Ovary (tissue), 9 donors: ENCODE data around the gene AKT3. TPM values are rescaled to one million over a fixed set of nuclear protein-coding genes. Genes with fewer than 3 reads are reported as not detected.
"Not testable (repeated sequence)": the region's sequence is repeated elsewhere in the genome, so short reads cannot be mapped to it uniquely, and the experiment has no call there.

Experiments
- DNase-seq, 5 donors: peaks; one replicate each; pipeline ENCODE4 v3.0.0-alpha.2; 2019 to 2020
- H3K27ac ChIP-seq, 2 donors: fragments of 200-600 bp; one replicate each; pipeline versions ENCODE4 v1.5.1 to v1.8.0; 2019 to 2022
- H3K27me3 ChIP-seq: fragments of 200-600 bp; one replicate; pipeline ENCODE4 v1.8.0; 2022
- H3K36me3 ChIP-seq: fragments of 200-600 bp; sonication (generic); one replicate; pipeline ENCODE4 v1.5.1; 2019
- H3K4me1 ChIP-seq: one replicate; pipeline ENCODE4 v1.8.1; 2013; ENCODE audit warnings: mild to moderate bottlenecking, moderate library complexity; ENCODE audit not compliant: insufficient read depth
- H3K4me3 ChIP-seq: fragments of 200-600 bp; sonication (generic); one replicate; pipeline ENCODE4 v1.5.1; 2017
- H3K9me3 ChIP-seq, 2 donors: fragments of 200-600 bp in 1 of 2; sonication (generic) in 1 of 2; one replicate each; pipeline versions ENCODE4 v1.5.1 to v1.8.1; 2013 to 2019; ENCODE audit warnings: mild to moderate bottlenecking in 1 of 2, moderate library complexity in 1 of 2
- EP300 ChIP-seq: sonication (generic); formaldehyde crosslinking; IDR thresholded peaks from one replicate; pipeline ENCODE4 v1.6.1; 2017; ENCODE audit warnings: antibody characterized with exemption
- POLR2A ChIP-seq: fragments of 450-650 bp; IDR thresholded peaks from one replicate; pipeline ENCODE4 v1.6.1; 2017; ENCODE audit warnings: antibody characterized with exemption, mild to moderate bottlenecking, moderate library complexity
- WGBS, 3 donors: extraction: QIAGEN DNeasy Blood & Tissue Kit in 1 of 3; methylation state at CpG; one replicate each; pipeline versions ENCODE4 v1.1.5 to v1.1.7; 2013 to 2017; 5-methylcytosine and 5-hydroxymethylcytosine counted together
- intact Hi-C, 4 donors: fragments of 100-400 bp; cut with DNase I; formaldehyde crosslinking; loops; one replicate each; pipeline versions ENCODE4 v1.11.0 to v1.15.1; 2022 to 2023
- polyA plus RNA-seq, 2 donors: library from polyadenylated mRNA; stranded (reverse); fragments of 200-250 nt in 1 of 2; fragments of 350-450 nt in 1 of 2; fragmentation: Illumina TruSeq in 1 of 2; extraction: RNeasy Lipid Tissue Mini Kit (QIAGEN cat#74804) in 1 of 2; gene quantifications; one replicate each; pipeline ENCODE4 v1.2.3, GENCODE V29; 2013 to 2014
- total RNA-seq, 7 donors: library from RNA; depleted of rRNA in 2 of 7; stranded (reverse); fragments of >200 nt in 2 of 7; fragmentation: NEBNext Ultra II Directional in 3 of 7; extraction: Animal tissue kit (Norgen Biotek cat#: 25700) in 3 of 7; gene quantifications; one replicate each; pipeline versions ENCODE4 v1.1.0 to v1.2.4, GENCODE V29; 2016 to 2023
- TF ChIP-seq, protein P1 (sequence below), 3 donors: fragments of 450-650 bp in 2 of 3; fragments of 200-600 bp in 1 of 3; IDR thresholded peaks; one replicate each; pipeline versions ENCODE4 v1.5.1 to v1.8.0; 2016 to 2022; ENCODE audit warnings: antibody characterized with exemption in 3 of 3, mild to moderate bottlenecking in 1 of 3
- donor health status: DM: no; HTN: no; CAD: no; lungs with moderate emphysema.
- donor health status: DM: no; HTN: no; CAD: no.
- donor health status: Bipolar disorder and iron deficiency.
- donor health status: DM: yes; HTN: yes; CAD: no.
- donor health status: DM: no; HTN: no; CAD: no.
- donor health status: DM: yes; HTN: yes; CAD: no.

AKT3 gene
- total and polyA plus RNA-seq, 9 donors: 27.2 to 202 (median 111) TPM

DNA sequence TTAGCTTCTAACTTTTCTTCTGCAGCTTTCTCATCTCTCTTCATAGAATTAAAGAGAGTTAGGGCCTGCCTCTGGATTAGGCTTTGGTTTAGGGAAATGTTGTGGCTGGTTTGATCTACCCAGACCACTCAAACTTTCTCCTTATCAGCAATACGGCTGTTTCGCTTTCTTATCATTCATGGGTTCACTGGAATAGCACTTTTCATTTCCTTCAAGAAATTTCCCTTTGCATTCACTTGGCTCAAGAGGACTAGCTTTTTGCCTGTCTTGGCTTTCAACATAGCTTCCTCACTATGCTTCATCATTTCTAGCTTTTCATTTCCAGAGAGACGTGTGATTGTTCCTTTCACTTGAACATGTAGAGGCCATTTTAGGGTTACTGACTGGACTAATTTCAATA lies 59.6 kb downstream of the AKT3 start:
- H3K36me3 ChIP-seq: no peaks in the 10 kb centered on the region
- intact Hi-C loops: no loop called here
- no peak for TF ChIP-seq POLR2A
- TF ChIP-seq, protein P1, sequence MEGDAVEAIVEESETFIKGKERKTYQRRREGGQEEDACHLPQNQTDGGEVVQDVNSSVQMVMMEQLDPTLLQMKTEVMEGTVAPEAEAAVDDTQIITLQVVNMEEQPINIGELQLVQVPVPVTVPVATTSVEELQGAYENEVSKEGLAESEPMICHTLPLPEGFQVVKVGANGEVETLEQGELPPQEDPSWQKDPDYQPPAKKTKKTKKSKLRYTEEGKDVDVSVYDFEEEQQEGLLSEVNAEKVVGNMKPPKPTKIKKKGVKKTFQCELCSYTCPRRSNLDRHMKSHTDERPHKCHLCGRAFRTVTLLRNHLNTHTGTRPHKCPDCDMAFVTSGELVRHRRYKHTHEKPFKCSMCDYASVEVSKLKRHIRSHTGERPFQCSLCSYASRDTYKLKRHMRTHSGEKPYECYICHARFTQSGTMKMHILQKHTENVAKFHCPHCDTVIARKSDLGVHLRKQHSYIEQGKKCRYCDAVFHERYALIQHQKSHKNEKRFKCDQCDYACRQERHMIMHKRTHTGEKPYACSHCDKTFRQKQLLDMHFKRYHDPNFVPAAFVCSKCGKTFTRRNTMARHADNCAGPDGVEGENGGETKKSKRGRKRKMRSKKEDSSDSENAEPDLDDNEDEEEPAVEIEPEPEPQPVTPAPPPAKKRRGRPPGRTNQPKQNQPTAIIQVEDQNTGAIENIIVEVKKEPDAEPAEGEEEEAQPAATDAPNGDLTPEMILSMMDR (IDR thresholded peaks at IDR 0.05): no peak
- TF ChIP-seq EP300: no peak
- H3K27ac ChIP-seq: peak overlapping the region in 1 of 2 donors; percentile 44
- H3K4me1 ChIP-seq: peaks cover 29% of the 10 kb centered on the region
- no peak for DNase-seq
- H3K27me3 ChIP-seq: no peaks in the 10 kb centered on the region
- 43 to 60% (median 44%) methylated on average over 3 of the region's 3 CpGs for WGBS, 3 donors
- no peaks in the 10 kb centered on the region for H3K9me3 ChIP-seq
- H3K4me3 ChIP-seq: no peak overlapping the region

DNA sequence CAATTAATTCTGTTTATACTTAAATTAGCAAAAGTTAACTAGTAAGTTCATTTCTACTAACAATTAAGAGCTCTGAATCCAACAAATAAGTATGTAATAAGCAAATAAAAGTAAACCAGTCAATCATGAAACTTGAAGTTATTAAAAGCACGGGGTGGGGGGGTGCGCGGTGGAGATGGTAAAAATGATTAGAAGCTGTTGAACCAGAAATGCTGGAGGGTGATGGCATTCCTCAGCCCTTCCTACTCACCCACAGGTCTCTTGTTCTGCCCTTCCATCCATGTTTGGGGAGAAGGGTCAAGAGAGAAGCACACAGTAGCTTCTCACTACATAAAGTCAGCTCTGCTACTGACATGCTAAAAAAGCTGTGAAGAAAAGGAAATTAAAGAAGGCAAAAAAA lies 63.5 kb downstream of the AKT3 start:
- 64 to 84% (median 79%) methylated on average over 3 of the region's 3 CpGs for WGBS, 3 donors
- intact Hi-C loops: no loop called here
- H3K9me3 ChIP-seq: no peaks in the 10 kb centered on the region
- H3K27ac ChIP-seq: no peak overlapping the region
- no peaks in the 10 kb centered on the region for H3K27me3 ChIP-seq
- peaks cover 23% of the 10 kb centered on the region for H3K4me1 ChIP-seq
- DNase-seq: no peak
- H3K36me3 ChIP-seq: no peaks in the 10 kb centered on the region
- H3K4me3 ChIP-seq: no peak overlapping the region
- TF ChIP-seq, protein P1 (IDR thresholded peaks at IDR 0.05): no peak

DNA sequence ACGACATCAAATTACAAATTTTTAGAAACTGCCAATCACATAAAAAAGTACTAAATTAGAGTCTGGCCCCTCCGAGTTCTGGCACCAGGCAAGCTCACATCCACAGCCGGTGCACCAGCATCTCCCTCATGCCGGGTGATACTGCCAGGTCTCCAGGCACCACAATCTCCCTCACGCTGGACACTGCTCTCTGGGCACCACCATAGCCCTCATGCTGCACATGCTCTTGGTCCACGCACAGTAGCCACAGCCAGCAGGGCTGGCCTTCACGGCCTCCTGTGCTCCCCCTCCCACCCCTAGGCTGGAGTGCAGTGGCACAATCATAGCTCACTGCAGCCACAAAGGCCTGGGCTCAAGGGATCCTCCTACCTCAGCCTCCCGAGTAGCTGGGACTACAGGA lies 65.5 kb downstream of the AKT3 start:
- no peak for TF ChIP-seq POLR2A
- TF ChIP-seq, protein P1 (IDR thresholded peaks at IDR 0.05): no peak
- TF ChIP-seq EP300: no peak
- intact Hi-C loops: no loop called here
- H3K27me3 ChIP-seq: no peaks in the 10 kb centered on the region
- WGBS, 3 donors: 92 to 95% (median 95%) methylated on average over 8 of the region's 8 CpGs
- peak in 1 of 5 donors; percentile 19 for DNase-seq
- H3K4me3 ChIP-seq: no peak overlapping the region
- peaks cover 10% of the 10 kb centered on the region for H3K4me1 ChIP-seq
- H3K36me3 ChIP-seq: no peaks in the 10 kb centered on the region
- H3K9me3 ChIP-seq: no peaks in the 10 kb centered on the region
- H3K27ac ChIP-seq: no peak overlapping the region

DNA sequence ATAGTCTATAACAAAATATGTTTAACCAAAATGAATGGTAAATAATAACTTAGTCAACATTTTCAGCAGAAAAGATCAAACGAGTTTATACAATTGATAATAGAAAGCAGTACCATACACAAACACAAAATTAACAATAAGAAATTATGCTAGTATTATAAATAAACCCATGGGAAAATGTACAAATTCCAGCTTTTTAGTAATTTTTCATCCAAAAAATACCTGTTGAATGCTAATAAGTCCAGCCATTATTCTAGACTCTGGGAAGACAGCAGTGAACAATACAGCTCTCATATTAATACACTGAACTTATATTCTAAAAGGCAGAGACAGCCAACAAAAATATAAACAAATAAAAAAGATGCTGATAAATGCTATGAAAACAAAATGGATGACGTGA lies 66.3 kb downstream of the AKT3 start:
- TF ChIP-seq, protein P1 (IDR thresholded peaks at IDR 0.05): no peak
- TF ChIP-seq EP300 (no peak), POLR2A (no peak)
- WGBS, 3 donors: 15 to 44% (median 29%) methylated on average over 2 of the region's 2 CpGs
- no peak for DNase-seq
- H3K9me3 ChIP-seq: no peaks in the 10 kb centered on the region
- no peak overlapping the region for H3K27ac ChIP-seq
- no peaks in the 10 kb centered on the region for H3K36me3 ChIP-seq
- intact Hi-C loops: no loop called here
- H3K4me3 ChIP-seq: no peak overlapping the region
- H3K27me3 ChIP-seq: no peaks in the 10 kb centered on the region
- H3K4me1 ChIP-seq: peaks cover 7% of the 10 kb centered on the region

DNA sequence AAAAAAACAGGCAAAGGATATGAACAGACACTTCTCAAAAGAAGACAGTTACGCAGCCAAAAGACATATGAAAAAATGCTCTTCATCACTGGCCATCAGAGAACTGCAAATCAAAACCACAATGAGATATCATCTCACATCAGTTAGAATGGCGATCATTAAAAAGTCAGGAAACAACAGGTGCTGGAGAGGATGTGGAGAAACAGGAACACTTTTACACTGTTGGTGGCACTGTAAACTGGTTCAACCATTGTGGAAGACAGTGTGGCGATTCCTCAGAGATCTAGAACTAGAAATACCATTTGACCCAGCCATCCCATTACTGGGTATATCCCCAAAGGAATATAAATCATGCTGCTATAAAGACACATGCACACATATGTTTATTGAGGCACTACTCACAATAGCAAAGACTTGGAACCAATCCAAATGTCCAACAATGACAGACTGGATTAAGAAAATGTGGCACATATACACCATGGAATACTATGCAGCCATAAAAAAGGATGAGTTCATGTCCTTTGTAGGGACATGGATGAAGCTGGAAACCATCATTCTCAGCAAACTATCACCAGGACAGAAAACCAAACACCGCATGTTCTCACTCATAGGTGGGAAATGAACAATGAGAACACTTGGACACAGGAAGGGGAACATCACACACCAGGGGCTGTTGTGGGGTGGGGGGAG lies 77.5 kb downstream of the AKT3 start:
- H3K4me1 ChIP-seq, DNase-seq, H3K27ac ChIP-seq, H3K27me3 ChIP-seq, H3K4me3 ChIP-seq, intact Hi-C loops, H3K36me3 ChIP-seq, H3K9me3 ChIP-seq: not testable (repeated sequence)
- WGBS, 3 donors: 94 to 100% (median 96%) methylated on average over 4 of the region's 4 CpGs
